Stimulated activated CD4-positive, alpha-beta T cell treated with anti-CD3 and anti-CD28 coated beads, Interleukin-1b, Interleukin-23, amount 100 ng/mL, for 4 hours (primary cell): ENCODE data around the gene FOCAD.
"Not testable (repeated sequence)": the region's sequence is repeated elsewhere in the genome, so short reads cannot be mapped to it uniquely, and the experiment has no call there.

Experiments used
- DNase-seq, 2 donors: peaks; one replicate each; pipeline ENCODE4 v3.0.0-alpha.2; 2020; ENCODE audit warnings: low read depth in 2 of 2

Gene FOCAD, protein sequence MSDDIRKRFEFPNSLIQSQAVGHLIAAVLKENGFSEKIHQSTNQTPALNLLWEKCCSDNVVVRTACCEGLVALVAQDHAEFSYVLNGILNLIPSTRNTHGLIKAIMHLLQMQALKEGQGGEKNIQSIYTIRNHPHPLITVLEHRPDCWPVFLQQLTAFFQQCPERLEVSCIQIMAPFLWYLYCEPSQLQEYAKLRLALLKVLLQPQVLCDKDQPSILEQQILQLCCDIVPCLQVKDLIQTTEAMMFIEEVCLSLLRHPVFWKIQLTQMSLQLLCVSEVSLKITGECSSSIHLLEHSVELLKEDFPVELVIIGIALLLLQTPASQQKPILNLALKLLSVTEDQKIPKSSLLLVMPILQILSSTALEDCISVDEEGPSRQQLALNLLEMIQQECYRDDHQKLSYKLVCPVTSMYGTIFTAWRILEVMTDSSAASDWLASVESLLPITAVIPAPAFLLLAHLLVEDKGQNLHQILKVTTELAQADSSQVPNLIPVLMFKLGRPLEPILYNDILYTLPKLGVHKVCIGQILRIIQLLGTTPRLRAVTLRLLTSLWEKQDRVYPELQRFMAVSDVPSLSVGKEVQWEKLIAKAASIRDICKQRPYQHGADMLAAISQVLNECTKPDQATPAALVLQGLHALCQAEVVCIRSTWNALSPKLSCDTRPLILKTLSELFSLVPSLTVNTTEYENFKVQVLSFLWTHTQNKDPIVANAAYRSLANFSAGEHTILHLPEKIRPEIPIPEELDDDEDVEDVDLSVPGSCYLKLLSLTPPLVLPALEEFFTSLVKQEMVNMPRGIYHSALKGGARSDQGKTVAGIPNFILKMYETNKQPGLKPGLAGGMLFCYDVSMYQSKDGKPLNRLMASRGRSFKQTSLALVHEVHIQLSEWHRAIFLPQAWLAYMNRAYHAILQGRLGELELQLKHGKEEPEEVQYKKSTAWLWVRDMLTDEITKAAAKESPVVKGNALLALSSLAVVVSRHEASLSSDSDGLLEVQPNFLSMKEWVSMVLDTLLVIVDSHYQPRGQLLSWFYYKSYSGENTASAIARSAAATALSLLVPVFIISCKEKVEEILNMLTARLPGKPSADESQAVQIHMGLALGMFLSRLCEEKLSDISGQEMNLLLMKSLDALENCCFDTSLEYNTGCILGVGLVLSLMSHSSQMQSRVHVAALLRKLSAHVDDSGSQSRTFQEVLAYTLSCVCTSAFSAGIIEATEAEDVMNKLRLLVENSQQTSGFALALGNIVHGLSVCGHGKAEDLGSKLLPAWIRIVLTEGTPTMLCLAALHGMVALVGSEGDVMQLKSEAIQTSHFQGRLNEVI (N-terminal part only)

GRCh38 chr9:20684035-20684874 is at the start of gene FOCAD:
Gene FOCAD, plus strand, starts transcription at chr9:20684259. Its CDS starts 31,095 bp downstream, at chr9:20715354.
- peak; percentile 93 to 96 for DNase-seq

DNA sequence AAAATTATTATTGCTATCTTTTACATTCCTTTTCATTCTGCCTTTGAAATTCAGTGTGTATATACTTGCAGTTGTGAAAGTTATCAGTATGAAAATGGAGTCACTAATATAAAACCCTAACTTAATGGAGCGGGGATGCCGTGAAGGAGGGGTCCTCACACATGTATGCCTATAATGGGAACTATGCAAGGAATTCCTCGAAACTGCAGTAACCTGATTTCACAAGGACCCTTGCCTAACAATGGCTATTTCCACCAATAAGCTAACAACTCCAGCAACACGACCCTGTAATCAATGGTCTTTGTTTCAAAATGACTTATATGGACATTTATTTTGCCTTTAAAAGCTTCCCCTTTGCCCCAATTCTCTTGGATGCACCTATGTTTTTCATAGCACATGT is 49.2 kb upstream of the FOCAD start:
- DNase-seq: no peak

GRCh38 chr9:20636888-20637440 is 47.1 kb upstream of the FOCAD start:
- DNase-seq: no peak

GRCh38 chr9:20640331-20641187 is 43.5 kb upstream of the FOCAD start:
- DNase-seq: peak; percentile 65 to 67

- no peak for DNase-seq
Measured at GRCh38 chr9:20642045-20642444, 42.0 kb upstream of the FOCAD start.

DNA sequence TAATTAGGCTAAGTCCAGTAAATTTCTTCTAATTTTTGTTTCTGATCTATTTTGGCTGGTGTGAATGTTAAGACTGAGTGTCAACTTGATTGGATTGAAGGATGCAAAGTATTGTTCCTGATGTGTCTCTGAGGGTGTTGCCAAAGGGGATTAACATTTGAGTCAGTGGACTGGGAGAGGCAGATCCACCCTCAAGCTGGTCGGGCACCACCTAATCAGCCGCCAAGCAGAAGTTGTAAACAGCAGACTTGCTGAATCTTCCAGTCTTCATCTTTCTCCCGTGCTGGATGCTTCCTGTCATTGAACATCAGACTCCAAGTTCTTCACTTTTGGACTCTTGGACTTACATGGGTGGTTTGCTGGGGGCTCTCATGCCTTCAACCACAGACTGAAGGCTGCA is 40.4 kb upstream of the FOCAD start:
- DNase-seq: no peak

DNA sequence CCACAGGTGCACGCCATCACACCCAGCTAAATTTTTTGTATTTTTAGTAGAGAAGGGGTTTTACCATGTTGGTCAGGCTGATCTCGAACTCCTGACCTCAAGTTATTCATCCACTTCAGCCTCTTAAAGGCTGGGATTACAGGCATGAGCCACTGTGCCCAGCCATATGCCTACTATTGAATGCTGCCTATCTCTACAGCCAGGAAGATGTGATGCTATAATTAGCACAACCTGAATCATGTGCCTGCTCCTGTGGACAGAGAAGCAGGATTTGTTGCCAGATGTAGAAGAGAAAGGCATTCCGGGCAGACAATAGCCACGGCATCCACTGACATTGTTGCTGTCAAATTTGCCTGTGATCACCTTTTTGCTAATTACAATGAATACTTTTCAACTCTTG is 37.4 kb upstream of the FOCAD start:
- DNase-seq: no peak

GRCh38 chr9:20649381-20649780 is 34.7 kb upstream of the FOCAD start:
- DNase-seq: no peak

DNA sequence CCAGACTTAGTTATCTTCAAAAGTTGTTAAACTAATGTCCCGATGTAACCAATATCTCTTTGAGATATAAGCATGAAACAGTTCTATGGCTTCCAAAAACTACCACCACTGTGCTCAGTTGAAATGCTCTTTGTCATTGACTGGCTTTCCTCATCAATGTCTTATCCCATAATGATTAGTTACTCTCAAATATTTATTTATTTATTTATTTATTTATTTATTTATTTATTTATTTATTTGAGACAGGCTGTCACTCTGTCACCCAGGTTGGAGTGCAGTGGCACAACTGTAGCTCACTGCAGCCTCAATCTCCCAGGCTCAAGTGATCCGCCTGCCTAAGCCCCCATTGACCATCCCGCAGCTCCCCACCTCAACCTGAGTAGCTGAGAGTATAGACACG is 33.7 kb upstream of the FOCAD start:
- DNase-seq: no peak

GRCh38 chr9:20650750-20651299 is 33.2 kb upstream of the FOCAD start:
- no peak for DNase-seq

DNA sequence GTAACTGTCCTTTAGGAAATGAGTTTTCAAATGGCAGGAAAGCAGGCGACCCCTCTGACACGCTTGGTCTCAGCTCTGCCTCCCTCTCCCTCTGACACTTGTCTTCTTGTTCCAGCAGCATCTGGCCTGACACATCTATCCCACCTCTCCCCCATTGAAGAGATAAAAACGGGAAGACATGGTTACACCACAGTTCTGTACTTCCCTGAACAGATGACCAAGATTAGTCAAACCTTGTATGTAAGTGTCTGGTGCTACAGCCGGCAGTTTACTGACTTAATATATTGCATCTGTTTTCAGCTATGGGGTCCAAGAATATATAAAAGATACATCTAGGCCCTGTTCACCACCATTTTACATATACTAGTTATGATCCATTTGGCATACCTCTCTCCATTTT is 32.1 kb upstream of the FOCAD start:
- DNase-seq: no peak

DNA sequence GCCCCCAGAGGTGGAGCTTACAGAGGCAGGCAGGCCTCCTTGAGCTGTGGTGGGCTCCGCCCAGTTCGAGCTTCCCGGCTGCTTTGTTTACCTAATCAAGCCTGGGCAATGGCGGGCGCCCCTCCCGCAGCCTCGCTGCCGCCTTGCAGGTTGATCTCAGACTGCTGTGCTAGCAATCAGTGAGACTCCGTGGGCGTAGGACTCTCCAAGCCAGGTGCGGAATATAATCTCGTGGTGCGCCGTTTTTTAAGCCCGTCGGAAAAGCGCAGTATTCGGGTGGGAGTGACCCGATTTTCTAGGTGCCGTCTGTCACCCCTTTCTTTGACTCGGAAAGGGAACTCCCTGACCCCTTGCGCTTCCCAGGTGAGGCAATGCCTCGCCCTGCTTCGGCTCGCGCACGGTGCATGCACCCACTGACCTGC is 25.8 kb upstream of the FOCAD start:
- not testable (repeated sequence) for DNase-seq

DNA sequence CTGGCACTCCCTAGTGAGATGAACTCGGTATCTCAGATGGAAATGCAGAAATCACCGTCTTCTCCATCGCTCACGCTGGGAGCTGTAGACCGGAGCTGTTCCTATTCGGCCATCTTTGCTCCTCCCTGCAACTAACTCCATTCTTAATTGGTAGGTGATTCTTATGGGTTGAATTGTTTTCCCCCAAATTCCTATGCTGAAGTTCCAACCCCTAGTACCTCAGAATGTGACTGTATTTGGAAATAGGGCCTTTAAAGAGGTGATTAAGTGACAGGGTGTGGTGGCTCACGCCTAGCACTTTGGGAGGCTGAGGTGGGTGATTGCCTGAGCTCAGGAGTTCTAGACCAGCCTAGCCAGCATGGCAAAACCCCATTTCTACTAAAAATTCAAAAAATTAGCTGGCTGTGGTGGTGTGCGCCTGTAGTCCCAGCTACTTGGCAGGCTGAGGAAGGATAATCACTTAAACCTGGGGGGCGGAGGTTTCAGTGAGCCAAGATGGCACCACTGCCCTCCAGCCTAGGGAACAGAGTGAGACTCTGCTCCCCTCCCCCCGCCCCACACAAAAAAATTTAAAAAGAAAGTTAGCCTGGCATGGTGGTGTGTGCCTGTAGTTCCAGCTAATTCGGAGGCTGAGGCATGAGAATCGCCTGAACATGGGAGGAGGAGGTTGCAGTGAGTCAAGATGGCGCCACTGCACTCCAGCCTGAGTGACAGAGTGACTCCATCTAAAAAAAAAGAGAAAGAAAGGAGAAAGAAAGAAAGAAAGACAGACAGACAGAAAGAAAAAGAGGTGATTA is 25.2 kb upstream of the FOCAD start:
- no peak for DNase-seq

- no peak for DNase-seq
Measured at GRCh38 chr9:20659474-20659967, 24.5 kb upstream of the FOCAD start.

DNA sequence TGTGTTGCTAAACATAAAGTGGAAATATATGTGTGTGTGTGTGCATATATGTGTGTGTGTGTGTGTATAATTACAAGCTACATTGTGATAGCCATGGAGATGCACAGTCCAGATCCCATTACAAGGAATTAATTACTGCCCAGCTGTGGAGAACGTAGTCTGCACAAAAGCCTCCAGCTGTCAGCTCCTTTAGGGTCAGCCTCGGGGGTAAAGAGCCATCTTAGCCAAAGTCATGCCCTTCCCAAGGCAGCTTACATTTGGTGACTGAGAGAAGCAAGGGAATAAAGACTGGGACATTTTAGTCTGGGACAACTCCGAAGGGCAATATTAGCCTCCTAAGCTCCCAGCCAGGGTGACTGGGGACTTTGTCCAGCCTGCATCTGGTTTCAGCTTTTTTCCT is 21.9 kb upstream of the FOCAD start:
- no peak for DNase-seq

GRCh38 chr9:20663133-20663532 is 20.9 kb upstream of the FOCAD start:
- no peak for DNase-seq

DNA sequence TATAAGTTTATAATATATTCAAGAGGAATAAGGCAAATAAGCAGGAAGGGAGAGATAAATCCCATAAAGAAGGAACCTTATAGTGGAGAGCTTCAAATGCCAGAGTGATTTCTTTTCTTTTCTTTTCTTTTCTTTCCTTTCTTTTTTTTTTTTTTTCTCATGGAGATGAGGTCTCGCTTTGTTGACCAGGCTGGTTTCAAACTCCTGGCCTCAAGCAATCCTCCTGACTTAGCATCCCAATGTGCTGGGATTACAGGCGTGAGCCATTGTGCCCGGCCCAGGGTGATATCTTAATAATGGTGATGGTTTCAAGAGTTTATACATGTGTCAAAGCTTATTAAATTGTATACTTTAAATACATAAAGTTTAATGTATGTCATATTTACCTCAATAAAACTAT is 19.6 kb upstream of the FOCAD start:
- DNase-seq: no peak

- DNase-seq: no peak
Measured at GRCh38 chr9:20670395-20670794, 13.7 kb upstream of the FOCAD start.
